Stimulated activated effector memory CD8-positive, alpha-beta T cell treated with anti-CD3 and anti-CD28 coated beads, Interleukin-12 subunit alpha, Interleukin-12 subunit beta, amount 100 ng/mL, for 72 hours (primary cell): ENCODE data around the gene MESD.

Experiments used
- ATAC-seq: fragments of 150-1000 bp; cut with Tn5 transposase; 2 replicates; pipeline ENCODE4 v1.10.0; 2021
- DNase-seq, 2 donors: peaks; one replicate each; pipeline ENCODE4 v3.0.0; 2021 to 2022; ENCODE audit warnings: low spot score in 2 of 2
- H3K27ac Mint-ChIP-seq: one replicate; pipeline ENCODE4 v1.8.0; 2022; ENCODE audit warnings: mild to moderate bottlenecking, mixed read lengths
- H3K36me3 Mint-ChIP-seq: one replicate; pipeline ENCODE4 v1.8.0; 2022; ENCODE audit warnings: mild to moderate bottlenecking, mixed read lengths
- H3K4me1 Mint-ChIP-seq: one replicate; pipeline ENCODE4 v1.8.0; 2022; ENCODE audit warnings: mixed read lengths
- H3K4me3 Mint-ChIP-seq: one replicate; pipeline ENCODE4 v1.8.0; 2022; ENCODE audit warnings: mild to moderate bottlenecking, mixed read lengths
- H3K9me3 Mint-ChIP-seq: one replicate; pipeline ENCODE4 v1.8.0; 2022; ENCODE audit warnings: mixed read lengths

The MESD gene

DNA sequence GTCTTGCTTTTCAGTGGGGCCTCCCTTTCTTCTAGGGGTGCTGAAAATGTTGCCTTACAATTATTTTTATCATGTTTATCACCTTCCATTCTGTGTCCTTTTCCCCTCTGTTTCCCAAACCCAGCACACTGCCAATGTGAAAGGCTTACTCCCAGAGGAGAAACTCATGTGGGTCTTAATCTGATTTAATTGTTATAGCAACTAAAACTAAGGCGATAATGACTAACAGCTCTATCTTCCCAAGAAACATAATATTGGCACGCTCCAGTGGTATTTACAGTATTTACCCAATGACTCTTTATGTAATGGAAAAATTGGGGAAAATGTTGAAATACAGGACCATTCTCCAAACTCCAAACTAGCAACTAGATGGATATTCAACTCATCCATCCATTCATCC lies 58.4 kb downstream of the MESD start:
- no peaks in the 10 kb centered on the region for H3K36me3 Mint-ChIP-seq
- DNase-seq (no peak), ATAC-seq (no peak)
- H3K4me1 Mint-ChIP-seq = peaks cover 9% of the 10 kb centered on the region
- no peak overlapping the region for H3K27ac Mint-ChIP-seq
- H3K4me3 Mint-ChIP-seq = no peak overlapping the region
- H3K9me3 Mint-ChIP-seq = no peaks in the 10 kb centered on the region

DNA sequence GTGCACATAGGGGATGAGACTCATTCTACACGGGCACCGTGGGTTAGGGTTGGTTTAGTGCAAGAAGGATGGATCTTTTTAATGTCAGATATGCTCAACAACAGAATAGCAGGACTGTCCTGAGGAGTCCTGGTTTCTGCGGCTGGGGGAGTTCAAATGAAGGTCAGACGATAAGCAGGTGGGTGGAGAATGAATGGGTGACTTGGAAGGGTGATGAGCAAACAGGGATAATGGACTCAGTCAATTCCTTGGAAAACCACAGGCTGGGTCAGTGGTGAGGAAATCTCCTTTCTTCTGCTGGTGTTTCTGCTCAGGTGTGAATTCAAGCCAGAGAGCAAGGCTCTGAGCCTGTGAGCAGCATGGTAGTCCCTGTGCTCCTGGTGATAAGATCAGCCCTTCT lies 59.9 kb downstream of the MESD start:
- no peak for DNase-seq
- Mint-ChIP-seq H3K27ac (no peak overlapping the region), H3K36me3 (no peaks in the 10 kb centered on the region), H3K4me3 (no peak overlapping the region), H3K9me3 (no peaks in the 10 kb centered on the region), H3K4me1 (peaks cover 4% of the 10 kb centered on the region)
- no peak for ATAC-seq

- Mint-ChIP-seq H3K27ac (no peak overlapping the region), H3K36me3 (no peaks in the 10 kb centered on the region), H3K4me1 (no peaks in the 10 kb centered on the region), H3K9me3 (no peaks in the 10 kb centered on the region), H3K4me3 (no peak overlapping the region)
- ATAC-seq (no peak), DNase-seq (no peak)
These were observed 60.4 kb downstream of the MESD start for GRCh38 chr15:80929225-80929624.

- Mint-ChIP-seq H3K9me3 (no peaks in the 10 kb centered on the region), H3K36me3 (peaks cover 9% of the 10 kb centered on the region), H3K4me3 (no peak overlapping the region), H3K27ac (no peak overlapping the region), H3K4me1 (peaks cover 20% of the 10 kb centered on the region)
- ATAC-seq (no peak), DNase-seq (no peak)
These were observed 63.5 kb downstream of the MESD start for GRCh38 chr15:80926126-80926525.

DNA sequence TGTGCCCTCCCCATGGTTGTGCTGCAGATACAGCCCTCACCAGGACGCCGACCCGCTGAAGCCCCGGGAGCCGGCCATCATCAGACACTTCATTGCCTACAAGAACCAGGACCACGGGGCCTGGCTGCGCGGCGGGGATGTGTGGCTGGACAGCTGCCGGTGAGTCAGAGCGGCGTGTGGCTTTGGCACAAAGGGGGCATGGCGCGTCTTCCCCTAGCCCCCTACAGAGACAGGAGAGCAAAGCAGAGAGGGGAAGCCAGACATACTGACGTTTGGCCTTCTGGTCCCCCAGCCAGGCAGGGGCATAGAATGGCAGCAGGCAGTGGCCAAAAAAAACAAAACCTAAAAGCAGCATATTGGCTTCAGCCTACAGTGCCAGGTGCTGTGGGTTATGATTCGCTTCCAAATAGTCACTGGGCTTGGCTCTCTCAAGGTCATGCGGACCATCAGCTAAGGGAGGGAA lies 64.0 kb downstream of the MESD start:
- Mint-ChIP-seq H3K4me3 (no peak overlapping the region), H3K4me1 (peaks cover 25% of the 10 kb centered on the region), H3K27ac (no peak overlapping the region), H3K36me3 (peaks cover 9% of the 10 kb centered on the region), H3K9me3 (no peaks in the 10 kb centered on the region)
- DNase-seq (no peak), ATAC-seq (no peak)

DNA sequence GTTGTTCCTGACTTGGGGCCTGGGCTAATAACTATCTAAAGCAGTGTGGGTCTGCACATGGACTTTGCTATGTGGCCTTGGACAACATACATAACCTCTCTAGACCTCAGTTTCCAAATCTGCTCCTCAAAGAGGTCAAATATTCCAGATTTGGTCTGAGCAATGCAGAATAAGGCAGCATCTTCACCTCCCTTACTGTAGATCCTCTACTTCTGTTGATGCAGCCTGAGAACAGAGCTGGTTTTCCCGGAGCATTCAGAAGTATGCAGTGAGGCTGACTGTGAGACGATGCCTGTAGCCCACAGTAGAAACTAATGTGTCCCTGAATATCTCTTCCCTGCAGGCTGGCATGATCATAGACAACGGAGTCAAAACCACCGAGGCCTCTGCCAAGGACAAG lies 65.3 kb downstream of the MESD start:
- Mint-ChIP-seq H3K4me3 (no peak overlapping the region), H3K36me3 (peaks cover 9% of the 10 kb centered on the region), H3K9me3 (no peaks in the 10 kb centered on the region), H3K4me1 (peaks cover 33% of the 10 kb centered on the region), H3K27ac (no peak overlapping the region)
- no peak for ATAC-seq
- DNase-seq = no peak

DNA sequence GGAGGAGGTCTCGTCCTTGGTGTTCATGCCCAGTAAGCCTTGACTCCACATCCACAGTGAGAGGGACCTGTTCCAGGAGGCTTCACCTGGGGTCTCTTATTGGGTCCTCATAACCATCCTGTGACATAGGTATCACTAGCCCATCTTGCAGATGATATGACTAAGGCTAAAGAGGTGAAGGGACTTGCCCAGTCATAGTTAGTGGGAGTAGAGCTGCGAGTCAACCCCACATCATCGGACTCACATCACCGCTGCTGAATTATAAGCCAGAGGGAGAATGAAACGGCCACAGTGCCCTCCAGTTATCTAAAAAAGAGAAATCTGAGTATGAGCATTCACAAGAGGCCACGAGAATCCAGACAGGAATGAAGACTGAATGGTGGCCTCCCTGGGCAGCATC lies 66.0 kb downstream of the MESD start:
- no peak overlapping the region for H3K4me3 Mint-ChIP-seq
- peaks cover 33% of the 10 kb centered on the region for H3K4me1 Mint-ChIP-seq
- DNase-seq (no peak), ATAC-seq (peak; percentile 55)
- no peaks in the 10 kb centered on the region for H3K9me3 Mint-ChIP-seq
- H3K36me3 Mint-ChIP-seq = peaks cover 9% of the 10 kb centered on the region
- no peak overlapping the region for H3K27ac Mint-ChIP-seq

- DNase-seq (no peak), ATAC-seq (no peak)
- H3K36me3 Mint-ChIP-seq = peaks cover 9% of the 10 kb centered on the region
- H3K27ac Mint-ChIP-seq = no peak overlapping the region
- peaks cover 33% of the 10 kb centered on the region for H3K4me1 Mint-ChIP-seq
- H3K4me3 Mint-ChIP-seq = no peak overlapping the region
- no peaks in the 10 kb centered on the region for H3K9me3 Mint-ChIP-seq
These were observed 67.7 kb downstream of the MESD start for GRCh38 chr15:80921736-80922410.

DNA sequence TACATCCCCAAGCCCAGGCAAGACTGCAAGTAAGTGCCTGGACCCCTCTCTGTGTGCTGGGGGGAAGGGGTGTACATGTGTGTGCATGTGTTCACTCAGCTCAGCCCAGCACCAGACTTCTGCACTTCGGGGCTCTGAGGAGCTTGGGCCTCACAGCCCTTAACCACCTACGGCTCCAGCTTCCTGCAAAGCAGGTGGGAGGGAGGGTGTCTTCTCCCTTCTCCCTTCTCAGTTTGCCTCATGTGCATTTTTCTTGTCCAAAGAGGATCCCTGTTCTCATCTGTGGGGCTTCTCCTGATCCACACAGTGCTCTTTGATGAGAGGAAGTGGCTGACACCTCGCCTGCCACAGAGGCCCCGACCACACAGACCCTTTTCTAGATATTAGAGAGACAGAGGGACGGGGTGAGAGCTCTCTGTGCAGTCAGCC lies 69.3 kb downstream of the MESD start:
- DNase-seq (peak; percentile 12 to 67), ATAC-seq (peak; percentile 91)
- H3K4me1 Mint-ChIP-seq = peaks cover 33% of the 10 kb centered on the region
- peak overlapping the region; percentile 40 for H3K27ac Mint-ChIP-seq
- no peaks in the 10 kb centered on the region for H3K9me3 Mint-ChIP-seq
- H3K4me3 Mint-ChIP-seq = peak overlapping the region; percentile 15
- peaks cover 9% of the 10 kb centered on the region for H3K36me3 Mint-ChIP-seq

GRCh38 chr15:80918196-80918783 lies 71.3 kb downstream of the MESD start:
- no peak for DNase-seq
- Mint-ChIP-seq H3K4me1 (peaks cover 26% of the 10 kb centered on the region), H3K27ac (no peak overlapping the region), H3K9me3 (no peaks in the 10 kb centered on the region), H3K4me3 (no peak overlapping the region), H3K36me3 (peaks cover 9% of the 10 kb centered on the region)
- ATAC-seq = no peak

- no peaks in the 10 kb centered on the region for H3K9me3 Mint-ChIP-seq
- H3K36me3 Mint-ChIP-seq = peaks cover 5% of the 10 kb centered on the region
- H3K4me1 Mint-ChIP-seq = peaks cover 19% of the 10 kb centered on the region
- no peak overlapping the region for H3K27ac Mint-ChIP-seq
- no peak for ATAC-seq
- no peak for DNase-seq
- no peak overlapping the region for H3K4me3 Mint-ChIP-seq
These were observed 73.6 kb downstream of the MESD start for GRCh38 chr15:80916056-80916455.

- Mint-ChIP-seq H3K27ac (no peak overlapping the region), H3K4me3 (no peak overlapping the region), H3K4me1 (peaks cover 13% of the 10 kb centered on the region), H3K36me3 (peaks cover 5% of the 10 kb centered on the region), H3K9me3 (no peaks in the 10 kb centered on the region)
- ATAC-seq (no peak), DNase-seq (no peak)
These were observed 74.1 kb downstream of the MESD start for GRCh38 chr15:80915472-80915871.

GRCh38 chr15:80913541-80913940 lies 76.1 kb downstream of the MESD start:
- peaks cover 7% of the 10 kb centered on the region for H3K4me1 Mint-ChIP-seq
- H3K9me3 Mint-ChIP-seq = no peaks in the 10 kb centered on the region
- H3K36me3 Mint-ChIP-seq = peaks cover 5% of the 10 kb centered on the region
- no peak for ATAC-seq
- no peak for DNase-seq
- no peak overlapping the region for H3K4me3 Mint-ChIP-seq
- no peak overlapping the region for H3K27ac Mint-ChIP-seq

DNA sequence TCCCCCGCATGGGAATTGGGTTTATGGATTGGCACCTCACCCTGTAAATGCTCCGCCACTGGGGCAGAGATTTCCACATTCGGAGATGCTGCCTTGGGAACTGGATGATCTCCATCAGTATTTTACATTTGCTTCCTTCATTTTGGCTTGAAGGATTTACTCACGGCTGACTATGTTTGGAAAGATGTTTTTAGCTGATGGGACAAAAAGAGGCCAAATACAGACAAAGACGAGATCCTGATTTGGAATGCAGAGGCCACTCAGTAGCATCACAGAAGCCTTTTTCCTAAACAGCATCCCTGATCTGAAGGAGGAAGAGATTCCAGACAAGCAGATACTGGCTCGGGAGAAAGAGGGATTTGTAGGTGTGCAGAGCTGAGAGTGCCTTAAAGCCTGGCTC lies 76.9 kb downstream of the MESD start:
- H3K4me3 Mint-ChIP-seq = no peak overlapping the region
- ATAC-seq (no peak), DNase-seq (no peak)
- H3K36me3 Mint-ChIP-seq = peaks cover 5% of the 10 kb centered on the region
- H3K9me3 Mint-ChIP-seq = no peaks in the 10 kb centered on the region
- H3K27ac Mint-ChIP-seq = no peak overlapping the region
- peaks cover 7% of the 10 kb centered on the region for H3K4me1 Mint-ChIP-seq

DNA sequence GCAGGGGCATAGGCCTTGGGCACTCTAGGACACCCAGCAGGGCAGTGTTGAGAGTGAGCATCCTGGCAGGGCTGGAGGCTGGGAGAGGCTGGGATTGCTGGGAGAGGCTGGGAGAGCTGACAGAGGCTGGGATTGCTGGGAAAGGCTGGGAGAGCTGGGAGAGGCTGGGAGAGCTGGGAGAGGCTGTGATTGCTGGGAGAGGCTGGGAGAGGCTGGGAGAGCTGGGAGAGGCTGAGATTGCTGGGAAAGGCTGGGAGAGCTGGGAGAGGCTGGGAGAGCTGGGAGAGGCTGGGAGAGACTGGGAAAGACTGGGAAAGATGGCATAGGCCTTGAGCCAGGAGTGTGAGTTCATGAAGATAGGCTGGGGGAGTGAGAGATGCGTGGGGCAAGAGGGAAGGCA lies 77.8 kb downstream of the MESD start:
- Mint-ChIP-seq H3K9me3 (no peaks in the 10 kb centered on the region), H3K27ac (no peak overlapping the region), H3K36me3 (peaks cover 5% of the 10 kb centered on the region), H3K4me3 (no peak overlapping the region), H3K4me1 (peaks cover 7% of the 10 kb centered on the region)
- no peak for DNase-seq
- ATAC-seq = no peak

GRCh38 chr15:80906159-80906766 lies 83.4 kb downstream of the MESD start:
- Mint-ChIP-seq H3K4me3 (no peak overlapping the region), H3K36me3 (no peaks in the 10 kb centered on the region), H3K9me3 (no peaks in the 10 kb centered on the region), H3K27ac (no peak overlapping the region), H3K4me1 (no peaks in the 10 kb centered on the region)
- DNase-seq = no peak
- ATAC-seq = no peak
